GM21390 (cell line): Measurements from ENCODE around the gene YWHAB.
"Not testable (repeated sequence)": the region's sequence is repeated elsewhere in the genome, so short reads cannot be mapped to it uniquely, and the experiment has no call there.

Experiments
- ATAC-seq: cut with Tn5 transposase; IDR thresholded peaks from one replicate; pipeline ENCODE4 v1.9.1; 2021; ENCODE audit not compliant: unreplicated experiment

Gene YWHAB

GRCh38 chr20:44885392-44886265 lies at the start of gene YWHAB:
Gene YWHAB (plus strand): TSS chr20:44885705. CDS start chr20:44901534, 15,829 bp downstream.
- peak; percentile 93 for ATAC-seq

- ATAC-seq = no peak
These were observed 48.8 kb upstream of the YWHAB start for GRCh38 chr20:44836601-44837120.

- no peak for ATAC-seq
These were observed 47.6 kb upstream of the YWHAB start for GRCh38 chr20:44837946-44838345.

- ATAC-seq = no peak
These were observed 47.0 kb upstream of the YWHAB start for GRCh38 chr20:44838521-44838920.

GRCh38 chr20:44839481-44839880 lies 46.0 kb upstream of the YWHAB start:
- no peak for ATAC-seq

- ATAC-seq = no peak
These were observed 44.7 kb upstream of the YWHAB start for GRCh38 chr20:44840826-44841225.

GRCh38 chr20:44841955-44842354 lies 43.5 kb upstream of the YWHAB start:
- ATAC-seq = no peak

GRCh38 chr20:44843876-44844275 lies 41.6 kb upstream of the YWHAB start:
- ATAC-seq = no peak

- no peak for ATAC-seq
These were observed 37.1 kb upstream of the YWHAB start for GRCh38 chr20:44848254-44849015.

- ATAC-seq = no peak
These were observed 35.8 kb upstream of the YWHAB start for GRCh38 chr20:44849703-44850102.

- no peak for ATAC-seq
These were observed 35.2 kb upstream of the YWHAB start for GRCh38 chr20:44850272-44850671.

- ATAC-seq = no peak
These were observed 34.7 kb upstream of the YWHAB start for GRCh38 chr20:44850837-44851236.

- no peak for ATAC-seq
These were observed 34.0 kb upstream of the YWHAB start for GRCh38 chr20:44851545-44851944.

- no peak for ATAC-seq
These were observed 29.1 kb upstream of the YWHAB start for GRCh38 chr20:44856442-44856841.

- no peak for ATAC-seq
These were observed 28.6 kb upstream of the YWHAB start for GRCh38 chr20:44856856-44857448.

GRCh38 chr20:44858606-44859360 lies 26.7 kb upstream of the YWHAB start:
- no peak for ATAC-seq

GRCh38 chr20:44861531-44862006 lies 23.9 kb upstream of the YWHAB start:
- no peak for ATAC-seq

- ATAC-seq = no peak
These were observed 23.2 kb upstream of the YWHAB start for GRCh38 chr20:44862286-44862685.

GRCh38 chr20:44863365-44864084 lies 22.0 kb upstream of the YWHAB start:
- not testable (repeated sequence) for ATAC-seq

GRCh38 chr20:44864493-44864892 lies 21.0 kb upstream of the YWHAB start:
- ATAC-seq = not testable (repeated sequence)
